D341Med (cell line): ENCODE measurements around the gene BCL2L12.
"Not testable (repeated sequence)": the region's sequence is repeated elsewhere in the genome, so short reads cannot be mapped to it uniquely, and the experiment has no call there.

Source experiments
- DNase-seq: peaks from one replicate; pipeline ENCODE4 v3.0.0; 2012; ENCODE audit warnings: low spot score

Gene BCL2L12, protein sequence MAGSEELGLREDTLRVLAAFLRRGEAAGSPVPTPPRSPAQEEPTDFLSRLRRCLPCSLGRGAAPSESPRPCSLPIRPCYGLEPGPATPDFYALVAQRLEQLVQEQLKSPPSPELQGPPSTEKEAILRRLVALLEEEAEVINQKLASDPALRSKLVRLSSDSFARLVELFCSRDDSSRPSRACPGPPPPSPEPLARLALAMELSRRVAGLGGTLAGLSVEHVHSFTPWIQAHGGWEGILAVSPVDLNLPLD

DNA sequence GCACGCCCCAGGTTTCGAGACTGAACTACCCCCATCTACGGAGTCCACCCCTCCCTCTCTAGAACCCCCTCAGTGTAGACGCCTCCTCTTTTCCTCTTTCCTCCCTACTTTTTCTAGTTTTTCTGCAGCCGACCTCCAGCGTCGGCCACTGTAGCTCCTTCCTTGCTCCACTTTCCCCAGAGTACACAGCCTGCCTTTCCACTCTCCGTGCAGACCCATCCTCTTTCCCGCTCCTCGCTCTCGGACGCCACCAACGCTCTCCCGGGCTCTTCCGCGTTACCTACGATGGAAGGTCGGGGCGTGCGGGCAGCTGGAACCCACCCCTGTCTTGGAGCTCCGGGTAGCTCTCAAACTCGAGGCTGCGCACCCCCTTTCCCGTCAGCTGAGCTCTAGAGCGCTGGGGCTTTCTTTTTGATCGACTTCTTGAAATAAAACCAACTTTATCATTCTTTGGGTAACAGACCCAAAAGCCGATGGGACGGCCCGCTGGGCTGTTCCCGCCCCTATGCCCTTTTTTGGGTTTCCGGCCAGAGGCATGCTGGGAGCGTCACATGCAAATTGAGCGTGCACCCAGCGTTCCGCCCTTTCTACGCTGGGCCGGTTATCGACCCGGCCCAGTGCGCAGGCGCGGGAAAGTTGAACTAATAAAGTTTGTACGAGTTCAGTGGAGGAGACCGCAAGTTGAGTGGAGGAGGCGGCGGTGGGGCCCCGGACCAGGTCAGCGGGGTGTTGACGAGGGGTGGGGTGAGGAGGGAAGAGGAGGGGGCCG, at the start of gene BCL2L12, which contains the start of gene IRF3:
BCL2L12 (plus strand) TSS at position 583 of the 769 bp plus-strand sequence. CDS start 760 bp downstream, outside the sequence.
IRF3 (minus strand) TSS at position 507 of the 769 bp plus-strand sequence. CDS start 1,019 bp downstream, outside the sequence.
- DNase-seq, result peak; percentile 95

DNA sequence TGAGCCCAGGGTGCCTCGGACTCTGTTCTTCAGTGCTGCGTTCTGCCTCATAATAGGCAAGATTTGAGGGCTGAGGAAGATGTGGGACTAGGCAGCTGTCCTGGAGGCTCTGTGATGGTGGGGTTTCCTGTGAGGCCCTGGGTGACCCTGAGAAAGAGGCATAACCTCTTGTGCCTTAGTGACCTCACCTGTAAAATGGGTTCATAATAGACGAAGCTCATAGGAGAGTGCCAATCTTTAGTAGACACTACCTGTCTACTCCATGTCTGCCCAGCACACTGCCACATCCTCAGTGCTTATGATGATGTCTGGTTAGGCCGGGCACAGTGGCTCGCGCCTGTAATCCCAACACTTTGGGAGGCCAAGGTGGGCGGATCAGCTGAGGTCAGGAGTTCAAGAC, 49.2 kb upstream of the BCL2L12 start:
- DNase-seq, result no peak

DNA sequence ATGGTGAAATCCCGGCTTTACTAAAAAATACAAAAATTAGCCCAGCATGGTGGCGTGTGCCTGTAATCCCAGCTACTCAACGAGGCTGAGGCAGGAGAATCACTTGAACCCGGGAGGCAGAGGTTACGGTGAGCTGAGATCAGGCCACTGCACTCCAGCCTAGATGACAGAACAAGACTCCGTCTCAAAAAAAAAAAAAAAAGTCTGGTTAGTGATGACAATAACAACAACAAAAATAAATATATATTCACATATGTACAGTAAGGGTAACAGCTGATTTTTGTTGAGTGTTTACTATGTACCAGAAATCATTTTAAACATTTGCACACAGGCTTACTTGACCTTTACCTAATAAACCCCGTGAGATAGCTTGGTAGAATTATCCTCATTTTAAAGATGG, 48.8 kb upstream of the BCL2L12 start:
- DNase-seq, result no peak

DNA sequence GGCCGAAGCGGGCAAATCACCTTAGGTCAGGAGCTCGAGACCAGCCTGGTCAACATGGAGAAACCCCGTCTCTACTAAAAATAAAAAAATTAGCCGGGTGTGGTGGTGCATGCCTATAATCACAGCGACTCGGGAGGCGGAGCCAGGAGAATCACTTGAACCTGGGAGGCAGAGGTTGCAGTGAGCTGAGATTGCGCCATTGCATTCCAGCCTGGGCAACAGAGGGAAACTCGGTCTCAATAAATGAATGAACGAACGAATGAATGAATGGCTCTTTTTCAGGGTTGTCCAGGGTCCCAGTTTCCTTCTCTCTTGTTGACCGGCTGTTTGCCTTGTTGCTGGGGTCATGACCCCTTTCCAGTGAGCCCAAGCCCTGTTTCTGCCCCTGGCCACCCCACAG, 47.9 kb upstream of the BCL2L12 start:
- peak; percentile 10 for DNase-seq

DNA sequence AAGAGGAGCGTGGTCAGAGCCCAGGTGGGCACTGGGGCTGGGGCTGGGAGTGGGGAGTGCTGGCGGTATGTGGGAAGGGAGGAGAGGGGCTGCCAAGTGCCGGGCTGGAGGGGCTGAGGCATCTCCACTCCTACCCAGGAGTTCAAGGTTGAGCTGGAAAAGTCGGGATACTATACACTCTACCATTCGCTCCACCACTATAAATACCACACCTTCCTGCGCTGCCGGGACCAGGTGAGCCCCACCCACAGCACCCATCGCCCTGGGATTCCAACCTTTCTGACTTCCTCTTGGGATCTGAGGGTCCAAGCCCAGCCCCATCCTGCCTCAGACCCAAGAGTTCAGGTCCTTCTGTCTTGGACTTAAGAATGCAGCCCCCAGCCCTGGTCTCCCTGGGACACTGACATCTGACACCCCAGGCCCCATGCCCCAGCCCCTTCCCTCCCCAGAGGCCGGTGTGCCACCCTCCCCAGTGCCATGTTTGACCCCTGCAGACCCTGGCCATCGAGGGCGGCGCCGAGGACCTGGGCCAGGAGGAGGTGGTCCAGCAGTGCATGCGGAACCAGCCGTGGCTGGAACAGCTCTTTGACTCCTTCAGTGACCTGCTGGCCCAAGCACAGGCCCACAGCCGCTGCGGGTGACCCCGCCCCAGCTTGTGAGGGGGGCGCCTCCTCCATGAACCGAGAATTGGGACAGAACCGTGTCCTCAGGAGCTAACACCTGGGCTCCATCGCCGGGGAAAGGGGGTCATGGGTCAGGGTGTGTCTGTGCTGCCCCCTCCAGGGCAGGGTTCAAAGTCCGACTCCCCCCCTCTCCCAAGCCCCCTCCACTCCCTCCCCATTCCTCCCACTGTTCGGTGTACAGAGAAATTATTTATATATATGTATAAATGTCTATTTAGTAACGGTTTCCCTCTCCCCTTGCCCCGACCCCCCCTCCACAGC, 40.5 kb upstream of the BCL2L12 start:
- peak; percentile 29 for DNase-seq

DNA sequence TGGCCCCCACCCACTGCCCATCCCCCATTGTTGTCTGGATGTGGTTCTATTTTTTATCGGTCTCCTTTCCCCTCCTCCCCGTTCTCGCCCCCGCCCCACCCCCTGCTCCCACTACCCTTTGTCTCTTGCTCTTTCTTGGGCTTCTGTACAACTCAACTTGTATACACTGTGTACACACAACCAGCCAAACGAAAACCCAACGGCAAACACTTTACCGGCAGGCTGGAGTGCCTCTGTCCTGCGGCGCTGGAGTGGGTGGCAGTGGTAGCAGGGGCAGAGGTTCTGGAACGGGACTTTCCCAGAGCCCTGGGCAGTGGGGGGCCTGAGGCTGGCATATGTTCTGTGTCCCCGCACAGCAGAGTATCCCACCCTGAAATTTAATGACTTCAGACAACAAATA, 39.5 kb upstream of the BCL2L12 start:
- no peak for DNase-seq

DNA sequence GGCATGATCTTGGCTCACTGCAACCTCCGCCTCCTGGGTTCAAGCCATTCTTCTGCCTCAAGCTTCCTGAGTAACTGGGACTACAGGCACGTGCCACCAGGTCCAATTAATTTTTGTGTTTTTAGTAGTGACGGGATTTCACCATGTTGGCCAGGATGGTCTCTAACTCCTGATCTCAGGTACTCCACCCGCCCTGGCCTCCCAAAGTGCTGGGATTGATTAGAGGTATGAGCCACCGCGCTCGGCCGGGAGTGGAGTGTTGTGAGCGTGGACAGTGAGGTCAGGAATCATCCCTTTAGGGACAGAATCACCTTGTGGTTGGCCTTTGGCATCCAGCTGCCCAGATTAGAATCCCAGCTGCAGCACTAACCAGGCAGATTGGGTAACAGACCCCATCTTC, 36.1 kb upstream of the BCL2L12 start:
- DNase-seq, result no peak

DNA sequence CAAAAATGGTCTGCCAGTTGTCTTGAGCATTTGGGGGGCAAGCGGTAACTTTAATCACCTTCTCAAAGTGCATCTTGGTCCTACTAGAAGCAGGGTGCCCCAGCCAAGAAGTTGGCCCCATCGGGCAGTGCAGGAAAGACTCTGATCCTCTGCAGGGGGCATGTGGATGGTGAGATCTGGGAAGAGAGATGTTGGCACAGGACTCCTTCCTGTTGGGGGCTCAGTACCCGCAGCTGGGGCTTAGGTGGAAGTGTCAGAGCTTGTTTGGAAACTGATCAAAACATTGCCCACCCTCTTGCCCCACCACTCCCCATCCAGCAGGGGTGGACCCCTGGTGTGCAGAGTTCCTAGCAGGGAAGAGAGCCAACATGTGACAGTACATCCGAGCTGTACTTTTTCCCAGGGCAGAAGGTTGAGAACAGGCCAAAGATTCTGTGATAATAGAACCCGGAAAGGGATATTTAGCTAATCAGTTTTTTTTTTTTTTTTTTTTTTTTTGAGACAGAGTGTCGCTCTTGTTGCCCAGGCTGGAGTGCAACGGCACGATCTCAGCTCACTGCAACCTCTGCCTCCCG, 34.6 kb upstream of the BCL2L12 start:
- DNase-seq, result no peak

DNA sequence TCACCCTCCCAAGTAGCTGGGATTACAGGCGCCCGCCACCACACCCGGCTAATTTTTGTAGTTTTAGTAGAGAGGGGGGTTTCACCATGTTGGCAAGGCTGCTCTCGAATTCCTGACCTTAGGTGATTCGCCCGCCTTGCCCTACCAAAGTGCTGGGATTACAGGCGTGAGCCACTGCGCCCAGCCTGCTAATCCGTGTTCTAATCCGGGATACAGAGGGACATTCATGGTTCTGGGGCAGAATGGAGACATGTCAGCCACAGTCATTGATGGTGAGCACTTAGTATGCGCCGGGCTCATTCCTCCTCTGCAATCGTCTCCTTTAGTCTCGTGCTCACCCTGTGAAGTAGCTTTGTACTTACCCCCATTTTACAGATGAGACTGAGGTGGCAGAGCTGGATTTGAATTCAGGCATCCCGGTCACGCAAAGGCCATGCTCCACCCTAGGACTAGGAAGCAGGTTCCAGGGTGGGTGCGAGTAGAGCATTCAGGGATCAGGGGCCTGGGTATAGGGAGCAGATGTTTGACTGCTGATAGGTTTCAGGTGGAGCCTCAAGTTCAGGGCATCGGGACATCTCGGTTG, 34.0 kb upstream of the BCL2L12 start:
- DNase-seq, result no peak

DNA sequence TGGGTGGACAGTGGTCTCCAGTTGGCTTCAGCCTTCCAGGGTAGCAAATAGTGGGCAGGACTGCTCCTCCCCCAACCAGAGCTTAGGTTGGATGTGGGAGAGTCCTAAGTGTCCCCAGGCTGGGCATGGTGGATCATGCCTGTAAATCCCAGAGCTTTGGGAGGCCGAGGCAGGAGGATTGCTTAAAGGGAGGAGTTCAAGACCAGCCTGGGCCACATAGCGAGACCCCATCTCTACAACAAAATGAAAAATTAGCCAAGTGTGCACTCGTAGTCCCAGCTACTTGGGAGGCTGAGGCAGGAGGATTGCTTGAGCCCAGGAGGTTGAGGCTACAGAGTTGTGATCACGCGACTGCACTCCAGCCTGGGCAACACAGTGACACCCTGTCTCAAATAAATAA, 33.2 kb upstream of the BCL2L12 start:
- no peak for DNase-seq

DNA sequence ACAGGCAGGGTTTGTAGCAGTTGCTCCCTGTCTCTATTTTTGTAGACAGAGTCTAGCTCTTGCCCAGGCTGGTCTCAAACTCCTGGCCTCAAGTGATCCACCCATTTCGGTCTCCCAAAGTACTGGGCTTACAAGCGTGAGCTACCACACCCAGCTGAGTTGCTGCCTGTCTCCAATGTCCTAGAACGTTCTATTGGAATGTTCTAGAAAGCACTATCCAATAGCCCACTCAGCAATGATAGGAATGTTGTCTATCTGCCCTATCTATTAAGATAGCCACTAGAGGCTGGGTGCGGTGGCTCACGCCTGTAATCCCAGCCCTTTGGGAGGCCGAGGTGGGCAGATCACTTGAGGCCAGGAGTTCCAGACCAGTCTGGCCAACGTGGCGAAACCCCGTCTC, 32.5 kb upstream of the BCL2L12 start:
- not testable (repeated sequence) for DNase-seq

DNA sequence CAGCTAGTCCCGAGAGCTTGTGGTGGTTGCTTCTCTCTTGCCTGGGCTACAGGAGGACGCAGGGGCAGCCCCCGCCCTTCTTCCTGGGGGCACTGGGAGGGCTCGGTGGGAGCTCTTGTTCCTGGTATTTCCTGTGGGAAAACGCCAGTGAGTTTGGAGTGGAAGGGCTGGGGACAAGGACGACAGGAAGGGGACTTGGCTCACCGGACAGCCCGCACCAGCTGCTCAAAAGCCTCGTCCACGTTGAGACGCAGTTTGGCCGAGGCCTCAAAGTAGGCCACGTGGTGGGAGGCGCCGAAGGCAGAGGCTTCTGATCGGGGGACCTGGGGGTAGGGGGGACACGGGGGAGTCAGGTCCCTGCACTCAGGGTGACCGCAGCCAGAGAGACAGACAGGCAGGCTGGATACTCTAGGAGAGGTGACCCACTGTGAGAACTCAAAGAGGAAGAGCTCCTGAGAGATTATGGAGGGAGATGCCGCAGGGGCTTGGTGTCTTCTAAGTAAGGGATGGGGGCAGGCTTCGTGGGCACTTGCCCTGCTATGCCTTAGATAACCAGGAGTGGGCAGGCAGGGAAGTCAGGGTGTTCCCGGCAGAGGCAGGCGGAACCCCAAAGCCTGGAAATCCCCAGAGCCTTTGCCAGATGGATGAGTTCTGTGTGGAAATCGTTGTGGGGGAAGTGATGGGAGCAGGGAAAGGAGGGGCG, 30.1 kb upstream of the BCL2L12 start:
- DNase-seq, result no peak

DNA sequence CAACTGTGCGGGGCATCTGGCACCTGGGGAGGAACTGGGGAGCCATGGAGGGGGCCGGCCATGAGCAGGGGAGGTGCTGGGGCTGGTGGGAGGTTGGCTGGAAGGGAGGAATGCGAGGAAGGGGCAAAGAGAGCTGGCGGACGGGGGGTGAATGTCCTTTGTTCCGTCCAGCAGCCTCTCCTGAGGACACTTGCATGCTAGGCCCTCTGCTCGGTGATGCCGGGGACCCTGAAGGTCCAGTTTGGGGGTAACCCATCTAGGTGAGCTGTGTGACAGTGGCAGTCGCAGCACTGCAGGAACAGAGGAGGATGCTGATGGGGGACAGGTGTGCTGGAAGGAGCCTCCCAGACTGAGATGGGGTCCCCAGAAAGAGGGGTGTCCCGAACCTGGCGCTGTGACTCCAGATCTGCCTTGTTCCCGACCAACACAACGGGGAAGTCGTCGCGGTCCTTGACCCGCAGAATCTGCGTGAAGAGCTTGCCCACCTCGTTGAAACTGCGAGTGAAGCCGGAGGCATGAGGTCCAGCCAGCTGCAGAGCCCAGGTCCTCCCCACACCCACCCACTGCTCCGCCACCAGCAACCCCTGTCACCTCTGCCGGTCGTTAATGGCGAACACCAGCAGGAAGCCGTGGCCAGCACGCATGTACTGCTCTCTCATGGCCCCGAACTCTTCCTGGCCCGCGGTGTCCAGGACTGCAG, 29.4 kb upstream of the BCL2L12 start:
- DNase-seq, result no peak

DNA sequence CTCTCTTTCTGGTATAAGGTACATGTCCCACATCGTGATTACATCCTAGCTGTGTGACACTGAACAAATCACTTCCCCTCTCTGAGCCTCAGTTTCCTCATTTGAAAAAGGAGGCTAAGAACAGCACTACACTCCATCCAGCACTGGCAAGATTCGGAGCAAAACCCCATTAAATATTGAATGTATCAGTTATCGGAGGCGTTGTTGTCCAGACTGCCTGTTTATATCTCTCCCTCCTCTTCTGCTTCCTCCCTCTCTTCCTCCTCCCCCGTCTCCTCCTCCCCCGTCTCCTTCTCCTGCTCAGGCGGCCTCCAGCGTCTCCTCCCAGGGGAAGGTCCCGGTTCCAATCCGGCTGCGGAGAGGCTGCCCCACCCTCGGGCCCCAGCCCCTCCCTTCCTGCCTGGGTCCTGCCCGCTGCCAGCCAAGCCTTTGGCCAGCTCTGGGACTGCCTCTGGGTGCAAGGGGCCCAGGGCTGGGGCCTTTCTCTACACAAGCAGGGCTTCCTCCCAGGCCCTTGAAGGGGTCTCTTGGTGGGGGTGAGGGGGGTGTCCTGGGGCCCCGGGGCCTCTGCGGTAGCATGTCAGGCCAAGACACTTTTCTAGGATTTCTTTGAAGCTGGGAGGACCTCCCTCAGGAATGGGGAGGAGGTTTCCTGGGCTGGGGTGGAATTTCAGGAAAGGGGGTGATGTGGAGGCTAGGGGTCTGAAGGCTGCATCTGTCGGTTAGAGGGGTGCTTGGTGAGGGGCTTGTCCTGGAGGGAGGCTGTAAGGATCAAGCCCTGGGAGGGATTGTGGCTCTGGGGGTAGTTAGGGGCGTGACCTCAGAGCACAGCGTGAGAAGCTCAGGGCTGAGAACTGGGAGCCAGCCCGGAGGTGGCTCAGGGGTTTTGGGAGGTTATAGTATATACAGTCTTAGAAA, 27.7 kb upstream of the BCL2L12 start:
- DNase-seq, result peak; percentile 74

DNA sequence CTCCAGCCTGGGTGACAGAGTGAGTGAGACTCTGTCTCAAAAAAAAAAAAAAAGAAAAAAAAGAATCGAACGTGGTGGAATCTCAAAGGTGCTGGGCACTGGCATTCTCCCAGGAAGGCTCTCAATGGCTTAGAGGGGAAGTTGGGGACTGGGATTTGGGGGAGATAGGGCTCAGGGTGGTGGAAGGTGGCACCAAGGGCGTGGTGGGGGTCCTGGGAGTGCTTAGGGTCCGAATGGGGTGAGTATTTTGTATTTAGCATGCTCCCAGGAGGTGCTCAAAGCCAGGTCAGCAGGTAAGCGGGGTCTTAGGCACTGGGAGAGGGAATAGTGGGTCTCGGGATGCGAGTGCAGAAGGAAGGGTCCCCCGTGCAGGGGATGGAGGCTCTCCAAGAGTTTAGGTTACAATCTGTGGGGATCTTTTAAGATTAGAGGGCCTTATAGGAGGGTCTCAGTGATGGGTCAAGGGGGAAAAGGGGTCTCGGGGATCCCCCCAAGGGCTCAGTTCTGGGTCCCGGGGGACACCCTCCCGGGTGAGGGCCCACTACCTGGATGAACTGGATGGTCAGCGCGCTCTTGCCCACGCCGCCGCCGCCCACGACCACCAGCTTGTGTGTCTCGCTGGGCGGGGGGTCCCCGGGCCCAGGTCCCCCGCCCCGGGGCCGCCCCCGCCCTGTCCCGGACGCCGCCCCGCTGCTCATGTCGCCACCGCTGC, 26.2 kb upstream of the BCL2L12 start:
- DNase-seq, result no peak

DNA sequence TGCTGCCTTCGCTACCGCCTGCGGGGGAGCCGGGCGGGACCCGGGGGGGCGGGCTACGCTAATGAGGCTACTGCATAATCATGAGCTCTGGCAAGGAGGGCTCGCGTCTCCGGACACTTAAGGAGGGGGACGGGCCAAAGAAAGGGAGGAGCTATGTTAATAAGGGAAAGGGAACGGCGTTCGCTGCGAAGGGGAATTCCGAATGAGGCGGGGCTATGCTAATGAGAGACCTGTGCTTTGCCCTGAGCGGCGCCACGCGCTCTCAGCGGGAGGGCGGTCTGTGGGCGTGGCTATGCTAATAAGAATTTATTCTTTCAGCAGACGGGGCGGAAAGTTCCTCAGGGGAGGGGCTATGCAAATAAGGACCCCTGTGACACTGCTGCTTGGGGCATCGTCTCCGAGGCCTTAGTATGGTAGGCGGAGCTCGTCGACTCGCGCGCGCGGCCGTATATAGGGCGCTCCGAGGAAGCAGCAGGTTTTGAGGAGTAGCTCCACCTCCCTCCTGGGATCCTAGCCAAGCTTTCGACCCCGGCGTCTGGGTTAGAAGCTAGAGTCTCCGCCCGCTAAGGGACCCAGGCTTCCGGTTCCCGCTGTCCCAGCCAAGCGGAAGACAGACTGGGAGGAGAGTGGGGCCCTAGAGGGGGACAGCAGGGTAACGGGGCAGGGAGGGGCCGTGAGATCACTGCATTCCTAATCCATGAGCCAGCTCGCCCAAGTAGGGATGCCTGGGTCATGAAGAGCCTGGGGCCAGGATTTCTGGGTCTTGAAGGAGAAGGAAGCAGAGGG, 25.4 kb upstream of the BCL2L12 start, which contains the start of gene RRAS:
RRAS (minus strand) TSS at position 31 of the 786 bp plus-strand sequence. CDS start 45 bp downstream, outside the sequence.
- DNase-seq, result peak; percentile 94

DNA sequence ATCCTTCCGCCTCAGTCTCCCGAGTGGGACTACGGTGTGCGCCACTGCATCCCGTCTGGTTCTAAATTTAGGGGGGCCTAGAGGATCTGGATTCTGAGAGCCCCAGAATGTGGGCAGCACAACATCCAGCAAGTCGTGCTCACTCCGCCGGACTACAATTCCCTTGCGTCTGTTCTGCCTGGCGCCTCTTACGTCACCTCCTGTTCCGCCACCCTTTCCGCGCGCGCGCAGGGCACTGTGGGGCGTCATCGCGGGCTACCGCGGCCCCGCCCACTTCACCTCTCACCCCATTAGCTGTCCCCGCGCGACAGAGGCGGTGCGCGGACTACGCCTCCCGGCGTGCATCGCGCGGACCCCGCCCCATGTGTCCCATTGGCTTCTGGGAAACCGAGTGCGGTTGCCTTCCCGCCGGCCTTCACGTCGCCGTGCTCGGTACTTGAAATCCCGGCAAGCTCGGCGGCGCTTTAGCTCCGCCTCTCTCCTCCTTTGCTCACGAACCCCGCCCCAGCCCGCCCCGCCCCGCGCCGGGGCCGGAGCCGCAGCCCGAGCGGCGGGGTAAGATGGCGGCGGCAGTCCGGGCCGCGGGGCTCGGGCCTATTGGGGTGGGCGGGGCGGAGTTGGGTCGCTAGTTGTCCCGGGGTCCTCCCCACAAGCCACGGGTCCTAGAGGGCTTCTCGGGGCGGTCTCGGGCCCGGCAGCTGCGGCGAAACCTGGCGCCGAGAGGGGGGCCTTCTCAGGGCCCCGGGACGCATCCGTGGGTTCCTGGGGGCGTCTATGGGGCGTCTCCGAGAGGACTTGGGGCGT, 23.8 kb upstream of the BCL2L12 start, which contains the start of gene SCAF1:
SCAF1 (plus strand) TSS at position 522 of the 804 bp plus-strand sequence. CDS start 2,818 bp downstream, outside the sequence.
- DNase-seq, result peak; percentile 96
